ENCODE measurements around the gene AKR1C3. TPM values are rescaled to one million over a fixed set of nuclear protein-coding genes. Genes with fewer than 3 reads are reported as not detected.
"Not testable (repeated sequence)": the region's sequence is repeated elsewhere in the genome, so short reads cannot be mapped to it uniquely, and the experiment has no call there.

AKR1C3 gene
- total RNA-seq, 1 experiment from 2014 or later, result 0.62 TPM

DNA sequence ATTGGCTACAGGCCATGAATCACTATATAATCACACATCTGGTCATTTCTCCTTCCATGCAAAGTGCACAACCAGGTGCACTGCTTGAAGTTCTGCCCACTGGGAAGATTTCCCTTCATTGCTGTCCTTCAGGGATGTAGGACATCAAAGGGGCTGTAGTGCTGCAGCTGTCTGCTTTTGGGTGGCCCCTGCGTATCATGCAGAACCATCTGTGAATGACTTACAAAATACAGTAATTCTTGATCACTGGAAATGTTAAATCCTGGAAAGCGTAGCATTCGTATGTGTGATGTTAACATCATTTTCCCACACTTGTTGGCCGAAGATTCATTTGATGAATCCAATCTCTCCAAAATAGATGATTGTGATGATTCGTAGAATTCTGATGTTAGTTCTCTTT, 22.4 kb downstream of the AKR1C3 start:
- Histone ChIP-seq H3K4me3 (ENCODE audit: low read depth in 2 of 2, low read length in 2 of 2) (no peak overlapping the region), H3K27me3 (ENCODE audit: control insufficient read depth, insufficient read depth, low read length) (no peaks in the 10 kb centered on the region), H3K36me3 (ENCODE audit: control insufficient read depth, insufficient read depth, low read length) (no peaks in the 10 kb centered on the region), H3K4me1 (ENCODE audit: control insufficient read depth, insufficient read depth, low read length) (no peaks in the 10 kb centered on the region), H3K9me3 (ENCODE audit: control insufficient read depth, insufficient read depth, low read depth, low read length) (no peaks in the 10 kb centered on the region), H3K27ac (ENCODE audit: low read length) (no peak overlapping the region)
- no peak for DNase-seq (ENCODE audit: low read depth, low spot score)
- in situ Hi-C loops (cut with HindIII; ENCODE audit: low pct_unique_long_range_greater_than_20kb, low sequenced_read_pairs), result no loop called here
- ChIA-PET POLR2A (no interaction called here), CTCF (no interaction called here)
- intact Hi-C loops (cut with micrococcal nuclease; ENCODE audit: unreplicated experiment), result no loop called here
- TF ChIP-seq TCF7L2 (IDR thresholded peaks at IDR 0.05; ENCODE audit: low read depth, low read length), result no peak
- BruUV-seq (replicated peaks), result no TSS peak
- no peak for ATAC-seq

DNA sequence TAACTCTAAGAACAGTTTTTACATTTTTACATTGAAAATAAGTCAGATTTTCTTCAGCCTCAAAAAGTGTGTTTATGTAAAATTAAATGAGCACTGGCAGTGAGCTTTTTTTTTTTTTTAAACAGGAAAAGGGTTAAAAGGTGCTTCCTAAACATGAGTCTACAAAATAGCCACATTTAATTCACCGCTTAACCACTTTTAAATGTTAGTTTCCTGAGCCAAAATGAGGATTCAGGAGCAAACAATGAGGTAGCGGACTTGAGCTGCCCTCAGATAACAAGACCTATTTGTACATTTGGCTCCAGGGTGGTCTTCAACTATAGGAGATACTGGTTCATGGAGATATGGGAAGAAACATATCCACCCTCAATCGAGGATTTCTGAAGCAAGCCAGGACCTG, 22.8 kb downstream of the AKR1C3 start:
- Histone ChIP-seq H3K27me3 (ENCODE audit: control insufficient read depth, insufficient read depth, low read length) (no peaks in the 10 kb centered on the region), H3K27ac (ENCODE audit: low read length) (no peak overlapping the region), H3K9me3 (ENCODE audit: control insufficient read depth, insufficient read depth, low read depth, low read length) (no peaks in the 10 kb centered on the region), H3K4me1 (ENCODE audit: control insufficient read depth, insufficient read depth, low read length) (no peaks in the 10 kb centered on the region), H3K4me3 (ENCODE audit: low read depth in 2 of 2, low read length in 2 of 2) (no peak overlapping the region), H3K36me3 (ENCODE audit: control insufficient read depth, insufficient read depth, low read length) (no peaks in the 10 kb centered on the region)
- CTCF ChIA-PET, result no interaction called here
- TF ChIP-seq SIN3A (IDR thresholded peaks at IDR 0.05; ENCODE audit: borderline replicate concordance, insufficient read depth, low read depth, low read length) (no peak), POLR2AphosphoS5 (IDR thresholded peaks at IDR 0.05; ENCODE audit: low read depth, low read length) (no peak)
- TF ChIP-seq, protein P1, sequence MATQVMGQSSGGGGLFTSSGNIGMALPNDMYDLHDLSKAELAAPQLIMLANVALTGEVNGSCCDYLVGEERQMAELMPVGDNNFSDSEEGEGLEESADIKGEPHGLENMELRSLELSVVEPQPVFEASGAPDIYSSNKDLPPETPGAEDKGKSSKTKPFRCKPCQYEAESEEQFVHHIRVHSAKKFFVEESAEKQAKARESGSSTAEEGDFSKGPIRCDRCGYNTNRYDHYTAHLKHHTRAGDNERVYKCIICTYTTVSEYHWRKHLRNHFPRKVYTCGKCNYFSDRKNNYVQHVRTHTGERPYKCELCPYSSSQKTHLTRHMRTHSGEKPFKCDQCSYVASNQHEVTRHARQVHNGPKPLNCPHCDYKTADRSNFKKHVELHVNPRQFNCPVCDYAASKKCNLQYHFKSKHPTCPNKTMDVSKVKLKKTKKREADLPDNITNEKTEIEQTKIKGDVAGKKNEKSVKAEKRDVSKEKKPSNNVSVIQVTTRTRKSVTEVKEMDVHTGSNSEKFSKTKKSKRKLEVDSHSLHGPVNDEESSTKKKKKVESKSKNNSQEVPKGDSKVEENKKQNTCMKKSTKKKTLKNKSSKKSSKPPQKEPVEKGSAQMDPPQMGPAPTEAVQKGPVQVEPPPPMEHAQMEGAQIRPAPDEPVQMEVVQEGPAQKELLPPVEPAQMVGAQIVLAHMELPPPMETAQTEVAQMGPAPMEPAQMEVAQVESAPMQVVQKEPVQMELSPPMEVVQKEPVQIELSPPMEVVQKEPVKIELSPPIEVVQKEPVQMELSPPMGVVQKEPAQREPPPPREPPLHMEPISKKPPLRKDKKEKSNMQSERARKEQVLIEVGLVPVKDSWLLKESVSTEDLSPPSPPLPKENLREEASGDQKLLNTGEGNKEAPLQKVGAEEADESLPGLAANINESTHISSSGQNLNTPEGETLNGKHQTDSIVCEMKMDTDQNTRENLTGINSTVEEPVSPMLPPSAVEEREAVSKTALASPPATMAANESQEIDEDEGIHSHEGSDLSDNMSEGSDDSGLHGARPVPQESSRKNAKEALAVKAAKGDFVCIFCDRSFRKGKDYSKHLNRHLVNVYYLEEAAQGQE (IDR thresholded peaks at IDR 0.05; ENCODE audit: insufficient read depth in 1 of 2, low read depth in 2 of 2, low read length in 1 of 2), result no peak
- TF ChIP-seq, protein P2, sequence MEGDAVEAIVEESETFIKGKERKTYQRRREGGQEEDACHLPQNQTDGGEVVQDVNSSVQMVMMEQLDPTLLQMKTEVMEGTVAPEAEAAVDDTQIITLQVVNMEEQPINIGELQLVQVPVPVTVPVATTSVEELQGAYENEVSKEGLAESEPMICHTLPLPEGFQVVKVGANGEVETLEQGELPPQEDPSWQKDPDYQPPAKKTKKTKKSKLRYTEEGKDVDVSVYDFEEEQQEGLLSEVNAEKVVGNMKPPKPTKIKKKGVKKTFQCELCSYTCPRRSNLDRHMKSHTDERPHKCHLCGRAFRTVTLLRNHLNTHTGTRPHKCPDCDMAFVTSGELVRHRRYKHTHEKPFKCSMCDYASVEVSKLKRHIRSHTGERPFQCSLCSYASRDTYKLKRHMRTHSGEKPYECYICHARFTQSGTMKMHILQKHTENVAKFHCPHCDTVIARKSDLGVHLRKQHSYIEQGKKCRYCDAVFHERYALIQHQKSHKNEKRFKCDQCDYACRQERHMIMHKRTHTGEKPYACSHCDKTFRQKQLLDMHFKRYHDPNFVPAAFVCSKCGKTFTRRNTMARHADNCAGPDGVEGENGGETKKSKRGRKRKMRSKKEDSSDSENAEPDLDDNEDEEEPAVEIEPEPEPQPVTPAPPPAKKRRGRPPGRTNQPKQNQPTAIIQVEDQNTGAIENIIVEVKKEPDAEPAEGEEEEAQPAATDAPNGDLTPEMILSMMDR (IDR thresholded peaks at IDR 0.05), result no peak
- ATAC-seq (no peak), DNase-seq (ENCODE audit: low read depth, low spot score) (no peak)
- BruUV-seq (replicated peaks), result no TSS peak
- POLR2A ChIA-PET, result no interaction called here
- in situ Hi-C loops (cut with HindIII; ENCODE audit: low pct_unique_long_range_greater_than_20kb, low sequenced_read_pairs), result no loop called here
- intact Hi-C loops (cut with micrococcal nuclease; ENCODE audit: unreplicated experiment), result no loop called here

DNA sequence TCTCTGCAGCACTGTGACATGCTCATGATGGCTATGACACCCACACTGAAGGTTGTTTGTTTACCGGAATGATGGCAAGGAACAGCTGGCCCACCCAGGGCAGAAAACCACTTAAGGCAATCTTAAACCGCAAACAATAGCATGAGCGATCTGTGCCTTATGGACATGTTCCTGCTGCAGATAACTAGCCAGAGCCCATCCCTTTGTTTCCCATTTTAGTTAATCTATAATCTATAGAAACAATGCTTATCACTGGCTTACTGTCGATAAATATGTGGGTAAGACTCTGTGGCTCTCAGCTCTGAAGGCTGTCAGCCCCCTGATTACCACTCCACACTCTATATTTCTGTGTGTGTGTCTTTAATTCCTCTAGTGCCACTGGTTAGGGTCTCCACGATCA, 25.8 kb downstream of the AKR1C3 start:
- H3K4me3 ChIP-seq (ENCODE audit: low read depth in 2 of 2, low read length in 2 of 2); in situ Hi-C loops (cut with HindIII; ENCODE audit: low pct_unique_long_range_greater_than_20kb, low sequenced_read_pairs); ATAC-seq; H3K36me3 ChIP-seq (ENCODE audit: control insufficient read depth, insufficient read depth, low read length); H3K27ac ChIP-seq (ENCODE audit: low read length); BruUV-seq (replicated peaks); POLR2A ChIA-PET; H3K4me1 ChIP-seq (ENCODE audit: control insufficient read depth, insufficient read depth, low read length); H3K9me3 ChIP-seq (ENCODE audit: control insufficient read depth, insufficient read depth, low read depth, low read length); CTCF ChIA-PET; intact Hi-C loops (cut with micrococcal nuclease; ENCODE audit: unreplicated experiment); H3K27me3 ChIP-seq (ENCODE audit: control insufficient read depth, insufficient read depth, low read length); DNase-seq (ENCODE audit: low read depth, low spot score): not testable (repeated sequence)

Measured in Panc1 (cell line).